Ectodermal cell (in vitro differentiated cells): ENCODE data around the gene UST.
"Not testable (repeated sequence)": the region's sequence is repeated elsewhere in the genome, so short reads cannot be mapped to it uniquely, and the experiment has no call there.

Experiments
- H3K27ac ChIP-seq: 2 replicates; pipeline ENCODE4 v1.7.0; 2013; ENCODE audit warnings: mild to moderate bottlenecking, low read depth, low read length; ENCODE audit not compliant: insufficient read depth, poor library complexity, severe bottlenecking
- H3K27me3 ChIP-seq: 2 replicates; pipeline ENCODE4 v1.7.0; 2013; ENCODE audit warnings: mild to moderate bottlenecking, low read length; ENCODE audit not compliant: insufficient read depth, control insufficient read depth, poor library complexity, severe bottlenecking
- H3K36me3 ChIP-seq: one replicate; pipeline ENCODE4 v1.7.0; 2013; ENCODE audit warnings: low read length; ENCODE audit not compliant: control insufficient read depth, insufficient read depth
- H3K4me1 ChIP-seq: one replicate; pipeline ENCODE4 v1.7.0; 2013; ENCODE audit warnings: low read length; ENCODE audit not compliant: control insufficient read depth, insufficient read depth
- H3K4me3 ChIP-seq: 2 replicates; pipeline ENCODE4 v1.7.0; 2013; ENCODE audit warnings: low read depth, low read length, control low read depth; ENCODE audit not compliant: insufficient read depth
- H3K9me3 ChIP-seq: 2 replicates; pipeline ENCODE4 v1.7.0; 2013; ENCODE audit warnings: mild to moderate bottlenecking, low read length, moderate library complexity; ENCODE audit not compliant: control insufficient read depth
- WGBS, 2 experiments: methylation state at CpG; one replicate each; pipeline ENCODE4 v1.1.7; 2013; ENCODE audit warnings: missing lambda C conversion rate in 2 of 2; 5-methylcytosine and 5-hydroxymethylcytosine counted together

UST gene

GRCh38 chr6:148907573-148907972 lies 160.7 kb downstream of the UST start:
- Histone ChIP-seq H3K27me3 (no peaks in the 10 kb centered on the region), H3K4me1 (no peaks in the 10 kb centered on the region), H3K9me3 (no peaks in the 10 kb centered on the region), H3K27ac (no peak overlapping the region), H3K36me3 (no peaks in the 10 kb centered on the region), H3K4me3 (no peak overlapping the region)
- 92 to 95% methylated on average over 4 of the region's 4 CpGs for WGBS, 2 experiments

DNA sequence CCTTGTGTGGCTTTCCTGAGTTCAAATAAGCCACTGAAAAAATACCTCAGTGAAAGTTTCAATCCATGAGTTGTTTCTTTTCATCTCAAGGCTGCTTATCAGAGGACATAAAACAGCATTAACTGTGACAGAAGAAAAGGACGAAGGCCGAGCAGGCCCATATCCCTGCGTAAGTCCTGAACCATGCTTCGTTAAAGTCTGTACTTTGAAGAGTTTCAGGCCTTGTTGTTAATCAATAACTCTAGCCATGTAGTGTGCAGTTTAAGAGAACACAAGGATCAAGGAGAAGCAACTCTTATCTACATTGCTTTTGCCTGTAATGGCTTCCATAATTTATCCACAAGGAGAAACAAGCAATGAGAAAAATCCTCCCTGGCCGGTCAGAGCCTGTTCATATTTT lies 165.4 kb downstream of the UST start:
- Histone ChIP-seq H3K36me3 (peaks cover 6% of the 10 kb centered on the region), H3K27ac (no peak overlapping the region), H3K27me3 (no peaks in the 10 kb centered on the region), H3K4me3 (no peak overlapping the region), H3K9me3 (peaks cover 2% of the 10 kb centered on the region), H3K4me1 (peaks cover 8% of the 10 kb centered on the region)
- 96 to 99% methylated on average over 5 of the region's 5 CpGs for WGBS, 2 experiments

GRCh38 chr6:148915810-148916209 lies 169.0 kb downstream of the UST start:
- Histone ChIP-seq H3K27me3 (no peaks in the 10 kb centered on the region), H3K36me3 (peaks cover 6% of the 10 kb centered on the region), H3K27ac (no peak overlapping the region), H3K4me3 (no peak overlapping the region), H3K4me1 (peaks cover 8% of the 10 kb centered on the region), H3K9me3 (peaks cover 2% of the 10 kb centered on the region)
- 67 to 86% methylated on average over 1 of the region's 1 CpG for WGBS, 2 experiments

- not testable (repeated sequence) for H3K4me3 ChIP-seq, H3K9me3 ChIP-seq, H3K27me3 ChIP-seq, H3K27ac ChIP-seq, H3K36me3 ChIP-seq, H3K4me1 ChIP-seq
- 93 to 95% methylated on average over 10 of the region's 10 CpGs for WGBS, 2 experiments
Measured at GRCh38 chr6:148916485-148916884, 169.7 kb downstream of the UST start.

DNA sequence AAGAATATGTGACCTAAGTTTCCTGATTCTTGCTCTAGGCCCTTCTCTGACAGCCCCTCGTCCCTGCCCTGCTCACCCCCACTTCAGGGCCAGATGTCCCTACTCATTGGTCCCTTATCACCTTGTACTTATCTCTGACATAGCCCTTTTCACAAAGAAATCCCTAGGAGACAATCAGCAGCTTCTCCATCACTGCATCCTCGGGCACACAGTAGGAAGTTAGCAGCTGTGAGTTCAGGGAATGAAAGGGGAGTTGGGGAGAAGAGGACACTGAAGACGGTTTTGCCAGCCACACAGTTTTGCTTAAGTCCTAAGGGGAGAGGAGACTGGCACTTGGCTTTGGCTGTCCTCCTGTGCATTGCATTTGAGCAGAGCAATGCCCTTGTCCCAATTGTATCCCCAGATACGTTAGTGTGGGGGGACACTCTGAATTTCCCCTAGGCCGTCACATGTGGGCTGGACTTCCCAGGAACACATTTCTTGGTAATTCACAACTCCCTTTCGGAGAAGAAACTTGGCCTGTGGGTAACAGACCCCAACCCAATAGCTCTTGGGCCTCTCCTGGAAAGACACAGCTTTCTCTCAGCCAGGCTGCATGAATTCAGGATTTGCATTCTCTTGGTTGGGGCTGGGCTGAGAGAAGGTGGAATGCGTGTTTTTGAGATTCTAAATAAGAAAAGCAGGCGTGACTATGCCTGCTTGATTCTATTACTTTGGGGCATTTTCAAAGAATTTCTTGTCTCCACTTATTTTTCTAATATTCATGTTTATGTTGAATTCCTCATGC lies 177.6 kb downstream of the UST start:
- 59 to 63% methylated on average over 8 of the region's 8 CpGs for WGBS, 2 experiments
- Histone ChIP-seq H3K27me3 (no peaks in the 10 kb centered on the region), H3K4me3 (no peak overlapping the region), H3K27ac (no peak overlapping the region), H3K4me1 (peaks cover 14% of the 10 kb centered on the region), H3K9me3 (no peaks in the 10 kb centered on the region), H3K36me3 (no peaks in the 10 kb centered on the region)

DNA sequence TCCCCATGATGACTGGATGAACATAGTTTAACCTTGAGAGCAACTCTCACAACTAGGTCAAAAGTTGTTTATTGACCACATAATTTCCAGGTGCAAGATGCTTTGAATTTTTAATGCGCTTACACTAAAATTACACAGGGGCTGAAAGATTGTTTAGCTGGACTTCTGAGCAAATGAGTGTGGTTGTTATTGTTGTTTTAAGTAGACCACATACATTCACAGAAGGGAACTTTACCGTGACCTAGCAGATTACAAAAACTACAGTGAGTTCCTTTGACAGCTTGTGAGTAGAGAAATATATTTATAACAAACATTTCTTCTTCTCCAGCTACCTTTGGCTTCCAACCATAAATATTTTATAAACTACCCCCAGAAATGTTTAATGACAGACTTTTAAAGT lies 178.9 kb downstream of the UST start:
- 100% methylated on average over 1 to 2 of the region's 2 CpGs for WGBS, 2 experiments
- Histone ChIP-seq H3K27ac (no peak overlapping the region), H3K9me3 (no peaks in the 10 kb centered on the region), H3K4me3 (no peak overlapping the region), H3K4me1 (peaks cover 14% of the 10 kb centered on the region), H3K36me3 (no peaks in the 10 kb centered on the region), H3K27me3 (no peaks in the 10 kb centered on the region)

DNA sequence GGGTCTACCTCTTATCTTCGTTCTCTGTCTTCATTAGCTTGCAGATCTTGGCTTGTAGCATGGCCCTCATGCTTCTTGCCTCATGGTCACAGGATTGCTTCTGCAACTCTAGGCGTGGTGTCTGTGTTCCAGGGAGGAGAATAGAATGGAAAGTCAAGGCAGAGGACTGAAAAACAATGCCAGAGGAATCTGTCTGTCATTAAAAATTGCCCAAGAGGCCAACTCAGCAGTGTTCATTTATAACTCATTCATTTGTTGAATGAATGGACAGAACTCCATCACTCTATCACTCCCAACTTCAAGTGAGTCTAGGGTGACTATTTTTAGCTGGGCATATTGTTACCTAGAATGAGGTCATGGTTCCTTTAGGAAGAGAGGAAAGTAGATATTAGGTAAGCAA lies 179.6 kb downstream of the UST start:
- H3K4me3 ChIP-seq = no peak overlapping the region
- H3K4me1 ChIP-seq = peaks cover 14% of the 10 kb centered on the region
- no peaks in the 10 kb centered on the region for H3K27me3 ChIP-seq
- H3K27ac ChIP-seq = no peak overlapping the region
- WGBS, 2 experiments = 94 to 99% methylated on average over 2 of the region's 2 CpGs
- H3K9me3 ChIP-seq = no peaks in the 10 kb centered on the region
- H3K36me3 ChIP-seq = no peaks in the 10 kb centered on the region

- Histone ChIP-seq H3K36me3 (no peaks in the 10 kb centered on the region), H3K27me3 (no peaks in the 10 kb centered on the region), H3K27ac (no peak overlapping the region), H3K9me3 (no peaks in the 10 kb centered on the region), H3K4me1 (peaks cover 14% of the 10 kb centered on the region), H3K4me3 (no peak overlapping the region)
- WGBS, 2 experiments = 100% methylated on average over 1 of the region's 1 CpG
Measured at GRCh38 chr6:148927586-148927985, 180.8 kb downstream of the UST start.

GRCh38 chr6:148928811-148929210 lies 182.0 kb downstream of the UST start:
- WGBS, 2 experiments = 88 to 92% methylated on average over 1 of the region's 1 CpG
- no peak overlapping the region for H3K4me3 ChIP-seq
- no peak overlapping the region for H3K27ac ChIP-seq
- H3K4me1 ChIP-seq = peaks cover 10% of the 10 kb centered on the region
- H3K9me3 ChIP-seq = no peaks in the 10 kb centered on the region
- no peaks in the 10 kb centered on the region for H3K27me3 ChIP-seq
- no peaks in the 10 kb centered on the region for H3K36me3 ChIP-seq

DNA sequence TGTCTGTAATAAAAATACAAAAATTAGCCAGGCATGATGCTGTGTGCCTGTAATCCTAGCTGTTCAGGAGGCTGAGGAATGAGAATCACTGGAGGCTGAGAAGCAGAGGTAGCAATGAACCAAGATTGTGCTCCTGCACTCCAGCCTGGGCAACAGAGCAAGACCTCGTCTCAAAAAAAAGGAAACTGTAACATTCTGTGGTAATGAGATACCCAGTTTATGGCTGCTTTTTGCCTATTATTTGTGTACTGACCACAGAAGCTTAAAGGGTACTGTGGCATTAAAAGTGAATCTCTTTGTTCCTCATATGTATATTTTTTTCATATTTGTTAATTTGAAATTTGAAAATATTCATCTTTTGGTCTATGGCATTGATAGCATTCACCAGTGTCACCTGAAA lies 185.4 kb downstream of the UST start:
- H3K9me3 ChIP-seq = no peaks in the 10 kb centered on the region
- WGBS, 2 experiments = 96 to 97% methylated on average over 1 of the region's 1 CpG

More for the DNA sequence above, 185.4 kb downstream of the UST start:
- no peak overlapping the region for H3K27ac ChIP-seq
- no peaks in the 10 kb centered on the region for H3K36me3 ChIP-seq
- no peak overlapping the region for H3K4me3 ChIP-seq
- no peaks in the 10 kb centered on the region for H3K27me3 ChIP-seq
- no peaks in the 10 kb centered on the region for H3K4me1 ChIP-seq
